ENCODE results near the gene ZDHHC14. TPM values are rescaled to one million over a fixed set of nuclear protein-coding genes. Genes with fewer than 3 reads are reported as not detected.

Gene ZDHHC14
- total RNA-seq, 1 donor from 2014 or later: 26.1 TPM

GRCh38 chr6:157537556-157537955 lies 156.6 kb downstream of the ZDHHC14 start:
- intact Hi-C loops (cut with DNase I): no loop called here
- DNase-seq (ENCODE audit: low spot score): no peak

DNA sequence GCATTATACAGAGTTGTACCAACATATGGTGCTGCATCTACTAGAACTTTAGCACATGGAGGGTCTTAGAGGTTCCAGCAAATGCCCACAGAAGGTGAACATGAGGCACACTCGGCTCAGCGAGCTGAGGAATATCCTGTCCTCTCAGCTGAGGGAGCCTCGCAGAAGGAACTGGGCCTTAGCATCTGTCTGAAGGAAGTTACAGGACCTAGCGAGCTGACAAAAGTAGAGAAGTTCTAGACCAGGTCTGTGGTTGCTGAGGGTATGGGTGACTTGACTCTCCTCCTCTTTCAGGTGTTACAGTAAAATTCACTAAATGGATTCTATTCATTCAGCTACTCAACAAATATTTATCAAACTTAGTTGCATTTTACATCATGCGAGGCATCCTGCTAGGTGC lies 157.2 kb downstream of the ZDHHC14 start:
- intact Hi-C loops (cut with DNase I): no loop called here
- no peak for DNase-seq (ENCODE audit: low spot score)

- DNase-seq (ENCODE audit: low spot score): no peak
- intact Hi-C loops (cut with DNase I): no loop called here
Observed at GRCh38 chr6:157538698-157539097, 157.7 kb downstream of the ZDHHC14 start.

DNA sequence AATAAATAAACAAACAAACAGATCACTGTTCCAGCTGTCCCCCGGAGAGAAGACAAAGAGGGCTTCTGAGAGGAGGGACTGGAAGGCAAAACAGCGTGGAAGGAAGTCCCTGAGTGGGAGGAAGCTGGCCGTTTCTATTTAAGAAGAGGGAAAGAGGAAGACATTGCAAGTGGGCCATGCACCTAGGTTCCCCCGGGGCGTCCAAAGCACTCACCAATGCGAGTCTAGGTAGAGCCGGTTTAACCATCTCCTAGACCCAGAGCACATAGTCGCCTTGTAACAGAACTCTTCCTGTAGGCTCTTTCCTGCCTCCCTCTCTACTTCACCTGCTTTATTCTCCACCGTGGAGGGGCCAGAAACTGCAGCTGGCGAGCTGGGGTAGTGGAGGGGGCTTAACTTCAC lies 158.4 kb downstream of the ZDHHC14 start:
- intact Hi-C loops (cut with DNase I): no loop called here
- no peak for DNase-seq (ENCODE audit: low spot score)

DNA sequence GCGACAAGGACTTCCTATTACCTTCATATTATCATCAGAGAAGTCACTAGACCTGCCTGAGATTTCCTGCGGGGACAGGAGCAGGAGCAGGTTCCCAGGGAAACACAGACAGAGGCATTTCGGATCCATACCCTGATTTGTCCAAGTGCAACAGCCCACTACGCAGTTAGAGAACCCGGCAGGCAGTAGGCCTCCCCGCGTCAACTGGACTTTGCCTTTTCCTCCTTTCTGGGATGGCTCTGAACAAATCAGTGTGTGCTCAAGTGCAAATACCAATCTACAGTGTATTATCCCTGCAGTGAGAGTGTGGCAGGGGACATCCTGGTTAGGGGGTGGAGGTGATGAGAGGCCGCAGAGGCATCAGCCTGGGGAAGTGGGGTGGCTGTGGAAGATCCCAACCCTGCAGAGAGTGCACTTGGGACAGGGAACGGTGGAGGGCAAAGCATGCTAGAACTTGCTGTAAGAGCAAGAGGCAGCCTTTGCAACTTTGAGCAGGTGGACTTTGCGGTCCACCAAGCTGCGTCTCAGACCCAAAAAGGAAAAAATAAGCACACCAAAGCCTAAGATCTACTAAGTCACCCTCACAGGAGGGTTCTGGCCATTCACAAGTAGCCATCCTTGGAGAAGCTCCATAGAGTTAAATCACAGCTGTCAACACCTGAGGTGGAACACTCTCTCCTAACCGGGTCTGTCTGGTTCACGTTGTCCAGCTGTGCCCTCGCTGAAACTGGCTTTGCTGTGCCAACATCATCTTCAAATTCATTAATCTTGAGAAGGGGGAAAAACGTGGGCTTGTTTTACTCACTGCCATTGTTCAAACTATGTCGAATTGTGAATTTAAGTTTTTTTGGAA lies 159.1 kb downstream of the ZDHHC14 start:
- intact Hi-C loops (cut with DNase I): no loop called here
- DNase-seq (ENCODE audit: low spot score): no peak

DNA sequence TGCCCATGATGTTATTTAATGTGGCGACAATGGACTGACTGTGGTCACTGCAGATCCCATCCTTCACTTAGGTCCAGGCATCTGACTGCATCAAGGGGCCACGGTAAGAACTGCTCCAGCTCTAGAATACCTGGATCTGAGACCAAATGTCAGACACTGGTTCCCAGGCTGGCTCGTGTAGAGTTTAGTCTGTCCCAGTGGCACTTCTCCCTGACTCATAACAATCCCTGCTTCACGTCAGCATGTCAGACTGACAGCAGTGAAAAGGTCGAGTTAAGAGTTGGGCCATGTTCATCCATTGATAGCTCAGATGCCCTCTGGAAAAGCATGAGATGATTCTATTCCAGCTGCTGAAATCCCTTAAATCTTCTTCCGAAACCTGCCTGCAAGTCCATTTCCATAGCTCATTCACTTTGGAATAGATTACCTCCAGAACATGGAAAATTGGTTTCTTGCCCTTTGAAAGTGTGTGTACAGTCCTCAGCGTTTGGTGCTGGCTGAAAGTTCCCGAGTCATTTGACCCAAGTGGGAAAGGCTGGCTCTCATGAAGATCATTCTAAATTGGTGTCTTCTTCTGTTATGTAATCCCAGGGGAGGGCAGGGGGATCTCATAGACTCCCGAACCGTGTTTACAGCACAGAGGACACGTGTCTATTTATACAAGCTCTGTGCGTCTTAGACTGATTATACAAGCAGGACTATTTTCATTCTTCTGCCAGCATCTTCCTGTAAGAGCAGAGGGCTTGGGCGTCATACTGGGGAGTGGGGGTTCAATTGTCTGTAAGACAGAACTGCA lies 160.8 kb downstream of the ZDHHC14 start:
- intact Hi-C loops (cut with DNase I): no loop called here
- peak; percentile 64 for DNase-seq (ENCODE audit: low spot score)

DNA sequence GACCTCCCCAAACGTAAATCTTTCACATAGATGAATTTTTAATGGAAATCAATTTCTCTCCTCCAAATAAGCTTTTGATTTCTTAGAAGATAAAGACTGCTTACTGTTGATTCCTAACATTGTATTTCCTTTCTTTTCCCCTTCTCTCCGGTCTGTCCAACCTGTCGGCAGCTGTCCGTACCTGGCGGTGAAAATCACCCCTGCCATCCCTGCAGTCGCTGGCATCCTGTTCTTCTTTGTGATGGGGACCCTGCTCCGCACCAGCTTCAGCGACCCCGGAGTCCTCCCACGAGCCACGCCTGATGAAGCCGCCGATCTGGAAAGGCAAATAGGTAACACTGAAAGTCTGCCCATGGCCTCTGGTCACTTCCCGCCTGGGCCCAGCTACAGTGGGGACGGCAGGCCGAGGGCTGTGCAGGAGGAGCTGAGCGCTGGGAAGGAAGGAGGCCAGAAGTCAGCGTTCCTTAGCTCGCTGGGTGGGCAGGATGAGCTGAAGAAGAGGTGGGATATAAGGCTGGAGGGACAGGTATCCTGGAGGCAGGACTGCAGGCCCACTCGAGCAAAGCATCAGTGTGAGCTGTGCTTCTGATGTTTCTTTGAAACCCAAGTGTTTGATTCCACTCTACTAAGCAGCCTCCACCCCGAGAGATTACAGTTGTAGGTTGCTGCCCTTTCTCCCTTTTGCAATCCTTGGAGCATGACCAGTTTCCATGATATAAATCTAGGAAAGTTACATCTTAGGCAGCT lies 161.6 kb downstream of the ZDHHC14 start:
- no peak for DNase-seq (ENCODE audit: low spot score)
- intact Hi-C loops (cut with DNase I): no loop called here

DNA sequence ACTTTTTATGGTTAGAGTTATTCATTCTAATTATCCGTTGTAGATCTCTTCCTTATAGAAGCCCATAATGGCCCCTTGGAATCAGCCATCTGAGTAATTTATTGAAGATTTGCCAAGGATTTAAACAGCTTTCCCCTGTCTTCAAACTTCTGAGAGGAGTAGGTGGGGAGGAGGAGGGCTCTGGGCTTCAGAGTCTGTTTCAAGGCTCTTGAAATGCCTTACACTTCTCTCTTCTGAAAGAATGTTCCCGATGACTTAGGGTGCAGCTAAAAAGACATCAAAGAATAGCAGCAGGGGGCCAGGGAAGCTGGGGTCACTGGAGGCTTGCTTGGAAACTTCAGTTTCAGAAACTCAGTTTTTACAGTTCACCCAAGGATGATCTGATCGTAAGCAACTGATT lies 165.3 kb downstream of the ZDHHC14 start:
- DNase-seq (ENCODE audit: low spot score): no peak
- intact Hi-C loops (cut with DNase I): no loop called here

GRCh38 chr6:157547112-157547511 lies 166.1 kb downstream of the ZDHHC14 start:
- intact Hi-C loops (cut with DNase I): no loop called here
- no peak for DNase-seq (ENCODE audit: low spot score)

DNA sequence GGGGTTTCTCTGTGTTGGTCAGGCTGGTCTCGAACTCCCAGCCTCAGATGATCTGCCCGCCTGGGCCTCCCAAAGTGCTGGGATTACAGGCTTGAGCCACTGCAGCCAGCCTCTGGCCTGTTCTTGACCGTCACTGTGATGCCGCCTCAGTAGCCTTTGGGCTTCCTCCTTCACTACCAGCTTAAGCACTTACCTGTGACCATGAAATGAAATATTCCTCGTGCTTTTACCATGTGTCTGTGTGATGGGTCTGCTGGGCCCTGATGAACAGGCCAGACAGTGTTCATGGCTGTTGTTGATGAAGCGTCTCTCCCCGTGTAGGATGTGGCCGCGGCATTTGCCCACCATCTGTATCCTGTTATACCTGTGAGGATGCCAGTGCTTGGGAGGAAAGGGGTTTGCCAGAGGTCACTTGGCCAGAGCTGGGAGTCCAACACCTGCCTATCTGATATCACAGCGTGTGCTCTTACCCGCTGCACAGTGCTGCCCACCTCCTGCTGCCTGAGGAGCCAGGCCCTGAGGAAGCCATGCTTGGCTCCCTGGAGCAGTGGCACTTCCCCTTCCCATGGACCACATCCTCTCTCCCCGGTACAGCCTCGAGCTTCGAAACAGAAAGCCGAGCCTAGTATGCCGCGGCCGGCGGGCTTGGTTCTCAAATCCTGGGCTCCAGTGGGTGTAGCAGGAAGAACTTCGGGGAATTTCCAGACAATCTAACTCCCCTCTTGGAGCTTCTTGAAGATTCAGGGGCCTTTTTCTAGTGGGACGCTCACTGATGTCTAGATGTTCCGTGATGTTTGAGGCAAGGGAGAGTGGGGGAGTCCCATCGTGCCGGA lies 167.9 kb downstream of the ZDHHC14 start:
- no peak for DNase-seq (ENCODE audit: low spot score)

GRCh38 chr6:157549468-157549745 lies 168.4 kb downstream of the ZDHHC14 start:
- no peak for DNase-seq (ENCODE audit: low spot score)
- intact Hi-C loops (cut with DNase I): no loop called here

More for the DNA sequence above, 167.9 kb downstream of the ZDHHC14 start:
- intact Hi-C loops (cut with DNase I): no loop called here

- intact Hi-C loops (cut with DNase I): no loop called here
- no peak for DNase-seq (ENCODE audit: low spot score)
Observed at GRCh38 chr6:157550114-157550989, 169.4 kb downstream of the ZDHHC14 start.

- intact Hi-C loops (cut with DNase I): no loop called here
- DNase-seq (ENCODE audit: low spot score): no peak
Observed at GRCh38 chr6:157551041-157551832, 170.2 kb downstream of the ZDHHC14 start.

- intact Hi-C loops (cut with DNase I): no loop called here
Observed at GRCh38 chr6:157552081-157552747, 171.2 kb downstream of the ZDHHC14 start.

DNA sequence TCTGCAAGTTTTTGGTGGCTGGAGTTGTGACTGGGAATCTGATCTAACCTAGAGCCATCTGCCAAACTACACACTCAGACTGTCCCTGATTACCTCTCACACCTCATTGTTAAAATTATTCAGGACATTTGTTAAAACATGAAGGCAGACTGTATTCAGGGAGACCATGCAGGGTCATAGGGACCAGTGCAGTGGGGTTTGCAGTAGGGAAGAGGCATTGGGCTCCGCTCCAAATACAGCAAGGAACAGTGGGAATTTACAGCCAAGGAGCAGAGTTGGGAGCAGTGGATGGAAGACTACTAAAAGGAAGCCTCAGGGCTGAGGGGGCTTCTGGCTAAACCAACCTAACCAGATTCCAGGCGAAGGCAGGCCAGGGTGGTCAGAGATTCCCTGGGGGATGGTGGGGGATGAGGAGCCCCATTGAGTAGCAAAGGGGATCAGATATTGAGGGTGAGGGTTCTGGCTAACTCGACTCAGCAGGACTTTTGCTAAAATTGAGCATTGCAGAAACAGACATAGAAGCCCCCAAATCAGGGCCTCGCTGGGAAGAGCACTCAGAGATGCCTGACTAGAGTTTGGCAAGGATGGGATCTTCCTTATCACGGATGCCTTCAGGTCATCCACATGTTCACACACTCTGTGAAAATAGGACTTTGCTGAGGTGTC lies 172.0 kb downstream of the ZDHHC14 start:
- intact Hi-C loops (cut with DNase I): no loop called here
- DNase-seq (ENCODE audit: low spot score): no peak

More at GRCh38 chr6:157552081-157552747, 171.2 kb downstream of the ZDHHC14 start:
- no peak for DNase-seq (ENCODE audit: low spot score)

GRCh38 chr6:157554747-157555146 lies 173.8 kb downstream of the ZDHHC14 start:
- DNase-seq (ENCODE audit: low spot score): no peak
- intact Hi-C loops (cut with DNase I): no loop called here

Data from cardiac septum (tissue), 1 donor.